Measurements from ENCODE around the gene EIF3D.

DNA sequence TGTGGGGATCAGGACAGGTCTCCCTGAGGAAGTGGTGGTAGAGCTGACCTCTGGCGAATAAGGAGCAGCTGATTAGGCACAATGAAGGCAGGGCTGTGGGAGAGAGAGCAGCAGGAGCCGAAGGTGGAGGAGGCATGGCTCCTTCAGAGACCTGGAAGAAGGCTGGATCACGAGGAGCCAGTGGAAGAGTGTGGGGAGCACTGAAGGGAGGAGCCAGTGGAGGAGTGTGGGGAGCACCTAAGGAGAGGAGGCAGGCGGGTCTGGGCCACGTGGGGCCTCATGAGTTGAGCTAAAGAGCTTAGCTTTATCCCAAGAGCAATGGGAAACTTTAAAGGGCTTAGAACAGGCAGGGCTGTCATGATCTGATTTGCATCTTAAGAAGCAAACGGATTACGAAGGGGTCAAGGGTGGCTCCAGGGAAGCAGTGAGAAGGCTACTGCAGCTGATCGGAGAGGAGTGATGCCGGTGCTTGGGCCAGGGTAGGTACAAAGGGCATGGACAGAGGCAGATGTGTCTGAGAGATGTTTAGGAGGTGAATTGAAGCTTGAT, 44.9 kb upstream of the EIF3D start:
- TF ChIP-seq, protein P1, sequence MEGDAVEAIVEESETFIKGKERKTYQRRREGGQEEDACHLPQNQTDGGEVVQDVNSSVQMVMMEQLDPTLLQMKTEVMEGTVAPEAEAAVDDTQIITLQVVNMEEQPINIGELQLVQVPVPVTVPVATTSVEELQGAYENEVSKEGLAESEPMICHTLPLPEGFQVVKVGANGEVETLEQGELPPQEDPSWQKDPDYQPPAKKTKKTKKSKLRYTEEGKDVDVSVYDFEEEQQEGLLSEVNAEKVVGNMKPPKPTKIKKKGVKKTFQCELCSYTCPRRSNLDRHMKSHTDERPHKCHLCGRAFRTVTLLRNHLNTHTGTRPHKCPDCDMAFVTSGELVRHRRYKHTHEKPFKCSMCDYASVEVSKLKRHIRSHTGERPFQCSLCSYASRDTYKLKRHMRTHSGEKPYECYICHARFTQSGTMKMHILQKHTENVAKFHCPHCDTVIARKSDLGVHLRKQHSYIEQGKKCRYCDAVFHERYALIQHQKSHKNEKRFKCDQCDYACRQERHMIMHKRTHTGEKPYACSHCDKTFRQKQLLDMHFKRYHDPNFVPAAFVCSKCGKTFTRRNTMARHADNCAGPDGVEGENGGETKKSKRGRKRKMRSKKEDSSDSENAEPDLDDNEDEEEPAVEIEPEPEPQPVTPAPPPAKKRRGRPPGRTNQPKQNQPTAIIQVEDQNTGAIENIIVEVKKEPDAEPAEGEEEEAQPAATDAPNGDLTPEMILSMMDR (IDR thresholded peaks at IDR 0.05), result no peak
- no peak for TF ChIP-seq POLR2A (IDR thresholded peaks at IDR 0.05)
